Liver (tissue), 3 donors: ENCODE results near the gene CTTN.

ENCODE experiments used
- EGR1 ChIP-seq, 2 donors: IDR thresholded peaks; 2 replicates each; pipeline ENCODE4 v1.6.1; 2016 to 2018; ENCODE audit warnings: antibody characterized with exemption in 2 of 2, low read depth in 2 of 2
- FOXA2 ChIP-seq: IDR thresholded peaks from 2 replicates; pipeline ENCODE4 v1.6.1; 2016; ENCODE audit warnings: antibody characterized with exemption
- GABPA ChIP-seq, 2 donors: IDR thresholded peaks in 1 of 2; conservative IDR thresholded peaks in 1 of 2; 2 replicates each; pipeline ENCODE4 v1.6.1; 2016; ENCODE audit warnings: antibody characterized with exemption in 2 of 2, mild to moderate bottlenecking in 1 of 2, moderate library complexity in 1 of 2
- JUND ChIP-seq, 2 donors: IDR thresholded peaks; 2 replicates each; pipeline ENCODE4 v1.6.1; 2016; ENCODE audit warnings: antibody characterized with exemption in 2 of 2
- TF ChIP-seq, protein P1 (sequence below): fragments of 150-350 bp; IDR thresholded peaks from 2 replicates; pipeline ENCODE4 v1.5.1; 2017; ENCODE audit warnings: improper control_type of control experiment, low read depth, low read length; ENCODE audit not compliant: missing input control
- TF ChIP-seq, protein P2 (sequence below): IDR thresholded peaks from 2 replicates; pipeline ENCODE4 v1.6.1; 2016; ENCODE audit warnings: antibody characterized with exemption
- TF ChIP-seq, protein P3 (sequence below): IDR thresholded peaks from 2 replicates; pipeline ENCODE4 v1.6.1; 2016; ENCODE audit warnings: antibody characterized with exemption, mild to moderate bottlenecking
- donor health status: healthy.
- donor health status: healthy.

DNA sequence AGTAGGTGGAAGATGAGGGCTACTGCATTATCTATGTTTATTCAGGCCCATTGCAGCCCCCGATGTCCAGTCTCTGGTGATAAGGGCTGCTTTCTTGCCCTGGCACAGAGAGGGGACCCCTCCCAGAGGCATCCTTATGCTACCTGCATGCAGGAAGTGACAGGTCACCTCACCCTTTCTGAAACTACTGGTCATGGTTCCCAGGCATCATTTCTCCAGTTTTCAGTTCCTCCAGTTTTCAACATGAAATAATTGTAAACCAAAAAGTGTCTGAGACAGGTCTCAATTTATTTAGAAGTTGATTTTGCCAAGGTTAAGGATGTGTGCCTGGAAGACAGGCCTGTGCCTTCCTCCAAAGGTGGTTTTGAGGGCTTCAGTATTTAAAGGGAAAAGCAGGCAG, 57.0 kb downstream of the CTTN start:
- TF ChIP-seq, protein P1, sequence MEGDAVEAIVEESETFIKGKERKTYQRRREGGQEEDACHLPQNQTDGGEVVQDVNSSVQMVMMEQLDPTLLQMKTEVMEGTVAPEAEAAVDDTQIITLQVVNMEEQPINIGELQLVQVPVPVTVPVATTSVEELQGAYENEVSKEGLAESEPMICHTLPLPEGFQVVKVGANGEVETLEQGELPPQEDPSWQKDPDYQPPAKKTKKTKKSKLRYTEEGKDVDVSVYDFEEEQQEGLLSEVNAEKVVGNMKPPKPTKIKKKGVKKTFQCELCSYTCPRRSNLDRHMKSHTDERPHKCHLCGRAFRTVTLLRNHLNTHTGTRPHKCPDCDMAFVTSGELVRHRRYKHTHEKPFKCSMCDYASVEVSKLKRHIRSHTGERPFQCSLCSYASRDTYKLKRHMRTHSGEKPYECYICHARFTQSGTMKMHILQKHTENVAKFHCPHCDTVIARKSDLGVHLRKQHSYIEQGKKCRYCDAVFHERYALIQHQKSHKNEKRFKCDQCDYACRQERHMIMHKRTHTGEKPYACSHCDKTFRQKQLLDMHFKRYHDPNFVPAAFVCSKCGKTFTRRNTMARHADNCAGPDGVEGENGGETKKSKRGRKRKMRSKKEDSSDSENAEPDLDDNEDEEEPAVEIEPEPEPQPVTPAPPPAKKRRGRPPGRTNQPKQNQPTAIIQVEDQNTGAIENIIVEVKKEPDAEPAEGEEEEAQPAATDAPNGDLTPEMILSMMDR = no peak
- TF ChIP-seq GABPA (IDR thresholded peaks at IDR 0.05 in 1 of 2, conservative IDR thresholded peaks at IDR 0.05 in 1 of 2) (no peak), JUND (IDR thresholded peaks at IDR 0.05) (no peak), FOXA2 (no peak), EGR1 (IDR thresholded peaks at IDR 0.05; ENCODE audit: low read depth in 2 of 2) (no peak)
- TF ChIP-seq, protein P2, sequence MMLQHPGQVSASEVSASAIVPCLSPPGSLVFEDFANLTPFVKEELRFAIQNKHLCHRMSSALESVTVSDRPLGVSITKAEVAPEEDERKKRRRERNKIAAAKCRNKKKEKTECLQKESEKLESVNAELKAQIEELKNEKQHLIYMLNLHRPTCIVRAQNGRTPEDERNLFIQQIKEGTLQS = no peak
- TF ChIP-seq, protein P3, sequence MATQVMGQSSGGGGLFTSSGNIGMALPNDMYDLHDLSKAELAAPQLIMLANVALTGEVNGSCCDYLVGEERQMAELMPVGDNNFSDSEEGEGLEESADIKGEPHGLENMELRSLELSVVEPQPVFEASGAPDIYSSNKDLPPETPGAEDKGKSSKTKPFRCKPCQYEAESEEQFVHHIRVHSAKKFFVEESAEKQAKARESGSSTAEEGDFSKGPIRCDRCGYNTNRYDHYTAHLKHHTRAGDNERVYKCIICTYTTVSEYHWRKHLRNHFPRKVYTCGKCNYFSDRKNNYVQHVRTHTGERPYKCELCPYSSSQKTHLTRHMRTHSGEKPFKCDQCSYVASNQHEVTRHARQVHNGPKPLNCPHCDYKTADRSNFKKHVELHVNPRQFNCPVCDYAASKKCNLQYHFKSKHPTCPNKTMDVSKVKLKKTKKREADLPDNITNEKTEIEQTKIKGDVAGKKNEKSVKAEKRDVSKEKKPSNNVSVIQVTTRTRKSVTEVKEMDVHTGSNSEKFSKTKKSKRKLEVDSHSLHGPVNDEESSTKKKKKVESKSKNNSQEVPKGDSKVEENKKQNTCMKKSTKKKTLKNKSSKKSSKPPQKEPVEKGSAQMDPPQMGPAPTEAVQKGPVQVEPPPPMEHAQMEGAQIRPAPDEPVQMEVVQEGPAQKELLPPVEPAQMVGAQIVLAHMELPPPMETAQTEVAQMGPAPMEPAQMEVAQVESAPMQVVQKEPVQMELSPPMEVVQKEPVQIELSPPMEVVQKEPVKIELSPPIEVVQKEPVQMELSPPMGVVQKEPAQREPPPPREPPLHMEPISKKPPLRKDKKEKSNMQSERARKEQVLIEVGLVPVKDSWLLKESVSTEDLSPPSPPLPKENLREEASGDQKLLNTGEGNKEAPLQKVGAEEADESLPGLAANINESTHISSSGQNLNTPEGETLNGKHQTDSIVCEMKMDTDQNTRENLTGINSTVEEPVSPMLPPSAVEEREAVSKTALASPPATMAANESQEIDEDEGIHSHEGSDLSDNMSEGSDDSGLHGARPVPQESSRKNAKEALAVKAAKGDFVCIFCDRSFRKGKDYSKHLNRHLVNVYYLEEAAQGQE = no peak
